G401.6 (cell line): ENCODE measurements around the gene FADS3.

Experiments
- FAIRE-seq: peaks from 2 replicates; lab custom pipeline; 2012; peaks lifted over from hg19 to GRCh38; lab: Jason Lieb, UNC

Gene FADS3

DNA sequence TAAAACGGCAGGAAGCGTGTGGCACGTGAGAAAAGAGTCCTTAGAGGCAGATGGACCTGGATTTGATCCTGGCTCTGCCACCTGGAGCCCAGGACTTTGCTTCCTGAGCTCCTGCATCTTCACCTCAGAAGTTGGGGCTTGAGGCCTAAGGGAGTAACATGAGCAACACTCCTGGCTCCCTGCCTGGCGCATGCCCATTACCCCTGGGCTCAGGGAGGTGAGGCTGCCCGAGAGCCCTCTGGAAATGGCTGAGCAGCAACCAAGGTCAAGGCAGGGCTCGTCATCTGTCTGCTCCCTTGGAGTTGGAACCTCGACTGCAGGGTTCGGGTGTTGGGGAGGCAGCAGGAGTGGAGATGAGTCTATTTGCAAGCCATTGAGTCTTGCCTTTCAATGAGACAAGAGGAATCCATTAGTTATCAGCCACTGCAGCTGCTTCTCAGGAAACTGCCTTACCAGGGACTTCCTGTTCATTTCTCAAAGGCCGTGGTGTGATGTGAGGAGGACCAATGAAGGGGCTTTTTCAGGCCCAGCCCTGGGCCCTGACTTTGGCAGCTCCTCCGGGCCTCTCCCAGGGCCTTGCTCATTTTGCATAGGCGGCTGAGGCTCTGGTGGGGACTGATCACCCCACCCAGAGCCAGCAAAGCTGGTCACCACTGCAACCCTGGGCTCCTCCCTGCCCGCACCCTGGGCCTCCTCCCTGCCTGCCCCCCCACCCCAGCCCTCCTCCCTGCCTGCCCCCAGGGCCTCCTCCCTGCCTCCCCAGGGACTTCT lies 56.9 kb downstream of the FADS3 start:
- no peak for FAIRE-seq

DNA sequence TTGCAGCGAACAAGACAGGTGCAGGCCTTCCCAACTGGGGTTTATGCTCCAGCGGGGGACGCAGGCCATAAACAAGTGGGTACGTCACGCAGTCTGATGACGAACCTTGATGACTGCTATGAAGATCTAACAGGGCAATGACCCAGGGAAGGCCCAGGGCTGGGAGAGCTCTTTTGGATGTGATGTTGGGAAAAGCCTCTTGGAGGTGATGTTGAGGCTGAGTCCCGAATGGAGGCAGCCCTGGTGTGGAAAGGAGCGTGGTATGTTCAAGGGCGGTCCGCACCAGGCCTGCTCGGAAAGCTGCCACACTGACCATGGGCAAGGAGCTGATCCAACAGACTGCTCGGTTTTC lies 57.4 kb downstream of the FADS3 start:
- FAIRE-seq, result no peak

DNA sequence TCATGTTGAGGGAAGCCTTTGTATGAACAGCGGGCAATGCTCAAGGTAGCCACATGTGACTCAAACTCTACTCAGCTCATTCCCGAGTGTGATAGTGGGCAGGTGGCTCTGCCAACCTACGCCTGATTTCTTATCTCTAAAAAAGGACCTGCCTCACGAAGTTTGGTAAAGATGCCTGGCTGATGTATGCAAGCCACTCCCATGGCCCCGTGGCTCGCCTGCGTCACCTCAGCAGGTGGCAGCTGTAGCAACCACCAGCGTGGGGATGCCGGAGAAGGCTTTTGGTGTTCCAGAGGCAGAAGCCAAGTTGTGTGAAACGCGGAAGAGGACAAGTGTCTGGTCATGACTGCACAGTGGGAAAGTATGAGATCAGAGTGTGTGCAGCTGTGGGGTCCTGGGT lies 57.9 kb downstream of the FADS3 start:
- no peak for FAIRE-seq

DNA sequence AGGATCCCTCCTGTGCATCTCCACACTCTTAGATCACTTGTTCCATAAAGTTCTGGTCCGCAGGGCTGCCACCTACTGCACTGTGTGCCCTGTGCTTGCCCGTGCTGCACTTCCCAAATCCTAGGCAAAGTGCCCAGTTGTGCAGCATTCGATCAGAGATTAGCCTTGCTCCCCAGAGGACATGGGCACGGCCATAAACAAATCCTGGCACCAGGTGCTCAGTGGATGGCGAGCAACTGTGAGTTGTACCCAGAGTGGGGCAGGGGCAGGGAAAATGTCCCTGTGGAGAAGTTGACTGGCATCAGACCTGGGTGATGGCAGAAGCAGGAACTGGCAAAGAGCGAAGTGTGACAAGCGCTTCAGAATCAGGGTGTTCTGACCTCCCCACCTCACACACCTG lies 58.6 kb downstream of the FADS3 start:
- FAIRE-seq, result no peak

DNA sequence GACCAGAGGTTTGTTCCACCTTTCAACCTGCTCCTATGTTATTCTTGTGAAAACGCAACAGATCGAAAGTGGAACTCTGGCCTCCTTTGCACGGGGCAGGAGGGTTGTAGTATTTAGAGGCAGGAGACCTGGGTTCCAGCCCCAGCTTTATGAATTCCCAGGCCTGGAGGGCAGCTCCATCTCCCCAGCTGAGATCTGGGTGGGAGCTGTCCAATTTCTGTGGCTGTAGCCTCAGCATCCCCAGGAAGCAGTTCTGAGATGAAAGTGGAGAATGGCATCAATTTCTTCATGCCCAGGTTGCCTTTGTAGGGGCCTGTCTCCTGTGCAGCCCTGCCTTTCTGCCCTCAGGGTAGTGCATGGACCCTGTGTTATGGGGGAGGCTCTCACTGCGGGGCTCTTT lies 59.1 kb downstream of the FADS3 start:
- FAIRE-seq, result no peak

DNA sequence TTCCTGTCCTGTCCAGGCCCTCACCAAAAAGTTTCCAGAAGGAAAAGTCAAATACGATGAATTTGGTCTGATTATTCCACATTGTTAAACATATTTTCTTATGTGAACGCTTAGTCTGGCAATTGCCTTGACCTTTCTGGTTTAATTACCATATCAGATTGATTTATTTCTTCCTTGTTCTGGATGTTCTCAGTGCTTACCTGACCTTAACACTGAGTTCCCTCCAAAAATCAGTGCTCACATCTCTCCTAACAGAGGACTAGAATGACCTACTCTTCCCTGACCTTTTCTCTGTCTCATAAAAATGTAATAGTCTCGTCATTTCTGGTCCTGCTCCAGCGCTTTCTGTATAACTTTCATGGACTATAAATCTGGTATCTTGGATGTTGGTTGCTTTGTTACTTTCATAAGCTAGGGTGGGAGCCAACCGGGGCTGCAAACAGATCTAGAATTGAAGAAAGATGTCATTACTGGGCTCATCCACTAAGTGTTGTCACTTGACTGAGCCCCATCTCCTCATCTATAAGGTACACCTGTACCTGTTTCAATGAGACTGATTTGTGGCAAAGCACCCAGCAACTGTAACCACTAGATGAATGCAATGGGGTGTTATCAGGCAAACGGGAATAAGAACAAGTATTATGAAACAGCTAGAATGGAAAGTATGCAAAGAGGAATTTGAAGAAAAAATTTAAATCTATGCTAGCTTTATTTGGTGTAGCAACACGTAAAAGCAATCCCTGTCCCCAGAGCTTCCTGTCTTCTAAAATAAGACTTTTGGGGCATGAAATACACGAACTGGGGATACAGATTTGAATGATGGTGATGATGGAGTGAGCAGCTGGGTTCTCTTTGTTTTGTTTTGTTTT lies 60.9 kb downstream of the FADS3 start:
- FAIRE-seq, result no peak

DNA sequence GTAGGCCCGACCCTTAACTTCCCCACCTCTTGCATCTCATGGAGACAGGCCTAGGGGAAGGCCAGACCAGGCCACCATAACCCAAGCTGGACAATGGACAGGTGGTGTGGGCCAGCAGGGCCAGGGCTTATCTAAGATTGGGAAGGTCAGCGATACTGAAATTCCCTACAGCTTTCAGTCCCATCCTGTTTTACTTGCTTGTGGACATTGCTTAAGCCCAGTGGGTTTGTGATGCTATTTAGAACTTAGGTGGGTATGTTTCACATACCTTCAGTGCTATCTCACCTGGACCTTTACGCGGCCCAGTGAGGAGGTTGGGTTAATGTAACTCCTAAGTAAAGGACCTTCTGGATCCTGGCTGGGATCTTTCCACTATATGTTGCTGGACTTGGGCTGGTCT lies 61.5 kb downstream of the FADS3 start:
- FAIRE-seq, result no peak

DNA sequence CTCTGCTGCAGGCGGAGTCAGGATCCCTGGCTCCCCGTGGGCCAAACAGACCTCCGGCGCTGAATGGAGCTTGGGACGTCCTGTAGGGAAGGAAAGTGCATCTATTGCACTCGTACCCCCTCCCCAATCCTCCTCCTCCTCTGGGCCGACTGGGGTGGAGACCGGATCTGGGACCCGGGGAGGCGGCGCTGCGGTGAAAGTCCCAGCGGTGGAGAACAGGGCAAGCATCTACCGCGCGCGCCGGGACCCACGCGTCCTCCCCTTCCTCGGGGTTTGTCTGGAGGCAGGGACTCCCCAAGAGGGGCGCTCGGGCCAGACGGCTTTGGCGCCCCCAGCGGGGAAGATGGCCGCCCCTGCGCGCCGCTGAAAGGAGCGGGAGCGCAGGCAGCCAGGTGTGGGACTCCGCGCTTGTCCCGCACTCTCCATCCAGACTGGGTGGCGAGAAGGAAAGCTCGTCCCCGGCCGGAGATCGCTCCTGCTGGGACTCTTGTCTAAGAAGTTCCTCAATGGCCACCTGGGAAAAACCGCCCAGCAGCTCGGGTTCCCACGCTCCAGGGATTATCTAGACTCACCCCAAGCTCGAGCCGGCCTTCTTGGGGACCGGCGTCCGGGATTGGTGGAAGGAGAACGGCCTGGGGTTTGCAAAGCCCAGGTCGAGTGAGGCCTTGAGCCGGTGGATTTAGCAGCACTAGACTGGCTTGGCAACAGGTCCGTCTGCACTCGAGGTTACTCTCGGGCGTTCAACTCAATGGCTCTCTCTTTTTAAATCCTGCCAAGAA lies 62.5 kb downstream of the FADS3 start:
- no peak for FAIRE-seq

DNA sequence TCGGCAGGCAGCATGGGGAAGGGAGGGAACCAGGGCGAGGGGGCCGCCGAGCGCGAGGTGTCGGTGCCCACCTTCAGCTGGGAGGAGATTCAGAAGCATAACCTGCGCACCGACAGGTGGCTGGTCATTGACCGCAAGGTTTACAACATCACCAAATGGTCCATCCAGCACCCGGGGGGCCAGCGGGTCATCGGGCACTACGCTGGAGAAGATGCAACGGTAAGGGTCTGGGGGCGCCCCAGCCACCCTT lies 63.0 kb downstream of the FADS3 start:
- no peak for FAIRE-seq

DNA sequence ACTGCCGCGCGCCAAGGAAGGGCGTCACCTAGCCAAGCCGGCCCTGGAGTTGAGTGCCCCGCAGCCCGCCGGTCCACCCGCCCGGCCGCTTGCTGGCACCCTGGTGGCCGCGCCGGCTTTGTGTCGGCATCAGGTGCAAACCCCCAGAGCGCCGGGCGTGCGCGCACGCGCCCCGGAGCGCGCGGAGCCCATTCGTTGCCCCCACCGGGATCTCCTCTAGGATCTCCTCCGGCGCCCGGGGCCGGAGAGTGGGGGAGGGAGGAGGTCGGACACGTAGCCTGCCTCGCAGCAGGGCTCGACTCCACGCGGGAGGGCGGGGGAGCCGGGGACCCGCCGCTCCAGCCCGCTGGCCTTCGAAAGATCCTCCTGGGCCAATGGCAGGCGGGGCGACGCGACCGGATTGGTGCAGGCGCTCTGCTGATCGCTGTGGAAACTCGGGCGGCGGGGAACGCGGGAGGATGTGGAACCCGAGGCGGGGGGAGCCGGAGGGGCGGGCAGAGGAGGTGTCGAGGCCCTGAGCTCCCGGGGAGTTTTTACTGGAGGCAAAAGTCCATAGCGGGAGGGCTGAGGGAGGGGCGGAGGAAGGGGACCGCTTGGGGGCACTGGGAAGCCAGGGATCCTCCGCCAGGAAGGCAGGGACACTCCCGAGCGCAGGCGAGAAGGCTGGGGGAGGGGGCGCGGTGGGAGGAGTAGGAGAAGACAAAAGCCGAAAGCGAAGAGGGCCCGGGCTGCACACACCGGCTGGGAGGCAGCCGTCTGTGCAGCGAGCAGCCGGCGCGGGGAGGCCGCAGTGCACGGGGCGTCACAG lies 63.6 kb downstream of the FADS3 start, which contains the start of gene FADS2:
Gene FADS2 (plus strand): TSS at position 730 of the 808 bp plus-strand sequence. CDS start 91 bp downstream, outside the sequence.
- FAIRE-seq, result peak; percentile 27

DNA sequence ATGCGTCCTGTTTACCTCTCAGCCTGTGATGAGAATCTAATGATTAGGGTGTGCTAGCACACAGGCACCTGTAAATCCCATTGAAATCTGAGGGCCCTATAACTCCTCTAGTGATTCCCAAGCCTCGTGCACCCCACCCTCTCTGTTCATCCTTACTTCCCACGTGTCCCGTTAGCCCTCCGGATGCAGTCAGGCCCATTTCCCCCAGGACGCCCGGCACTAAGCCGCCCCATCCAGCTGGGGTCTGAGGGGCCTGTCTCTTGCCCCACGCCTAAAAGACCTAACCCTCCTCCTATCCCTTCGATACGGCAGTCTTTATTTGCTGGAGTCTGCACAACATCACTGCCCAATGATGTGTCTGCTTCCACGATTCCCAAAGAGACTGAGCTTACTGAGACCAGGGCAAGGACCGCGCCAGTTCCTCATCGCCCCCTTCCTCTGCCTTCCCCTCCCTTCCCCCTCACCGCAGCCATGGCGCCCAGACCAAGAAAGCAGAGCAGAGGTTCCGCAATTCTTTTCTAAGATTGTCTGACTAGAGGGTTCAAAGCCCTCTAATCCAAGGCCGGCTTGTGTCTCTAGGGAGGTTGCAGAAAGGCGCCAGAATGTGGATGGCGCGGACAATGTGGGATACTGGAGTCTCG lies 64.3 kb downstream of the FADS3 start:
- no peak for FAIRE-seq
